SK-N-SH (cell line): ENCODE data around the gene FNDC4. TPM values are rescaled to one million over a fixed set of nuclear protein-coding genes. Genes with fewer than 3 reads are reported as not detected.
"Not testable (repeated sequence)": the region's sequence is repeated elsewhere in the genome, so short reads cannot be mapped to it uniquely, and the experiment has no call there.

Experiments used
- CTCF ChIA-PET: fragments of 300-600, 350-600 bp; formaldehyde crosslinking; extraction: SDS; loops from one replicate; lab custom pipeline; 2021; lab: Yijun Ruan, JAX
- POLR2A ChIA-PET: fragments of 350-600 bp; sonication (Branson Sonifier 250); formaldehyde crosslinking; extraction: SDS; loops from one replicate; lab custom pipeline; 2020; ENCODE audit warnings: antibody characterized with exemption, inconsistent platforms; lab: Yijun Ruan, JAX
- DNase-seq: peaks from one replicate; pipeline ENCODE4 v3.0.0; 2012
- H2AFZ ChIP-seq: fragments of 200-600 bp; sonication (generic); 2 replicates; pipeline ENCODE4 v1.8.1; 2016; ENCODE audit warnings: antibody characterized with exemption, mild to moderate bottlenecking, low read depth
- H3F3A ChIP-seq: fragments of 200-600 bp; sonication (generic); replicated peaks from 2 replicates; pipeline ENCODE3; 2016; ENCODE audit warnings: antibody characterized with exemption, mild to moderate bottlenecking; ENCODE audit not compliant: insufficient read depth
- H3K27ac ChIP-seq, 2 experiments: fragments of 200-500 bp in 1 of 2; fragments of 200-600 bp in 1 of 2; sonication (Bioruptor generic) in 1 of 2; sonication (generic), shearing (Covaris generic) in 1 of 2; 2 replicates each; pipeline versions ENCODE4 v1.5.1 to v1.6.1; 2014 to 2016; ENCODE audit warnings: low read depth in 2 of 2, inconsistent platforms in 1 of 2, low read length in 1 of 2, mild to moderate bottlenecking in 1 of 2, mixed read lengths in 1 of 2
- H3K27me3 ChIP-seq: fragments of 200-600 bp; sonication (generic), shearing (Covaris generic); 2 replicates; pipeline ENCODE4 v1.6.1; 2016; ENCODE audit warnings: mixed run types; ENCODE audit not compliant: insufficient read depth
- H3K36me3 ChIP-seq, 2 experiments: fragments of 200-500 bp in 1 of 2; fragments of 200-600 bp in 1 of 2; sonication (Bioruptor generic) in 1 of 2; sonication (generic) in 1 of 2; replicated peaks in 1 of 2; 2 replicates each; pipeline versions ENCODE3 to v1.5.1; 2014 to 2016; ENCODE audit warnings: low read length in 1 of 2, mild to moderate bottlenecking in 1 of 2; ENCODE audit not compliant: insufficient read depth in 2 of 2, control insufficient read depth in 1 of 2
- H3K4me1 ChIP-seq, 2 experiments: fragments of 200-500 bp in 1 of 2; fragments of 200-600 bp in 1 of 2; sonication (Bioruptor generic) in 1 of 2; sonication (generic), shearing (Covaris generic) in 1 of 2; 2 replicates each; pipeline versions ENCODE4 v1.5.1 to v1.6.1; 2014 to 2016; ENCODE audit warnings: low read depth in 1 of 2, low read length in 1 of 2, mixed run types in 1 of 2; ENCODE audit not compliant: insufficient read depth in 2 of 2, control insufficient read depth in 1 of 2
- H3K4me2 ChIP-seq: fragments of 200-600 bp; sonication (generic), shearing (Covaris generic); 2 replicates; pipeline ENCODE4 v1.6.1; 2017; ENCODE audit warnings: mixed run types
- H3K4me3 ChIP-seq, 2 experiments: fragments of 200-500 bp in 1 of 2; fragments of 200-600 bp in 1 of 2; sonication (Bioruptor generic) in 1 of 2; sonication (generic), shearing (Covaris generic) in 1 of 2; 2 replicates each; pipeline versions ENCODE4 v1.5.1 to v1.8.1; 2014 to 2016; ENCODE audit warnings: low read depth in 2 of 2, inconsistent platforms in 1 of 2, low read length in 1 of 2, mild to moderate bottlenecking in 1 of 2, mixed read lengths in 1 of 2, moderate library complexity in 1 of 2
- H3K79me2 ChIP-seq: fragments of 200-600 bp; sonication (generic); 2 replicates; pipeline ENCODE4 v1.8.1; 2017; ENCODE audit warnings: mild to moderate bottlenecking; ENCODE audit not compliant: insufficient read depth
- H3K9ac ChIP-seq: fragments of 200-600 bp; sonication (generic); 2 replicates; pipeline ENCODE4 v1.6.1; 2017; ENCODE audit warnings: mixed run types
- H3K9me2 ChIP-seq: fragments of 200-600 bp; sonication (generic); 2 replicates; pipeline ENCODE4 v1.6.1; 2017; ENCODE audit warnings: mixed run types
- H3K9me3 ChIP-seq: fragments of 200-600 bp; sonication (generic); 2 replicates; pipeline ENCODE4 v1.6.1; 2017; ENCODE audit warnings: mixed run types, mild to moderate bottlenecking, moderate library complexity
- H4K20me1 ChIP-seq: fragments of 200-600 bp; sonication (generic); 2 replicates; pipeline ENCODE4 v1.6.1; 2017; ENCODE audit warnings: mild to moderate bottlenecking, mixed run types; ENCODE audit not compliant: insufficient read depth
- ELF1 ChIP-seq: IDR thresholded peaks from 2 replicates; pipeline ENCODE4 v1.4.0; 2012
- FOSL2 ChIP-seq: IDR thresholded peaks from 2 replicates; pipeline ENCODE4 v1.4.0; 2012; ENCODE audit warnings: low read depth, mild to moderate bottlenecking, moderate library complexity, borderline replicate concordance
- FOXJ3 ChIP-seq: sonication (generic); formaldehyde crosslinking; IDR thresholded peaks from 2 replicates; pipeline ENCODE4 v1.5.1; 2020; ENCODE audit warnings: mild to moderate bottlenecking, missing genetic modification reagents
- JUND ChIP-seq: IDR thresholded peaks from 2 replicates; pipeline ENCODE4 v1.4.0; 2012
- MAX ChIP-seq: IDR thresholded peaks from 2 replicates; pipeline ENCODE4 v1.4.0; 2012; ENCODE audit warnings: low read depth
- RXRA ChIP-seq: IDR thresholded peaks from 2 replicates; pipeline ENCODE4 v1.4.0; 2012; ENCODE audit warnings: low read depth, mild to moderate bottlenecking, borderline replicate concordance
- SMC3 ChIP-seq: IDR thresholded peaks from 2 replicates; pipeline ENCODE4 v1.6.1; 2012; ENCODE audit warnings: low read depth, low read length, improper control_type of control experiment
- TEAD4 ChIP-seq: IDR thresholded peaks from 2 replicates; pipeline ENCODE4 v1.4.0; 2012; ENCODE audit warnings: mild to moderate bottlenecking, borderline replicate concordance; ENCODE audit not compliant: insufficient read depth
- USF1 ChIP-seq: IDR thresholded peaks from 2 replicates; pipeline ENCODE4 v1.4.0; 2012; ENCODE audit warnings: low read depth, borderline replicate concordance
- USF2 ChIP-seq: fragments of 150-350 bp; IDR thresholded peaks from 2 replicates; pipeline ENCODE4 v1.6.1; 2017; ENCODE audit warnings: antibody characterized with exemption, low read length, low read depth, borderline replicate concordance
- YY1 ChIP-seq: IDR thresholded peaks from 2 replicates; pipeline ENCODE4 v1.4.0; 2012; ENCODE audit warnings: low read depth, mild to moderate bottlenecking
- WGBS: methylation state at CpG from one replicate; pipeline ENCODE4 v1.1.6; 2017; ENCODE audit warnings: low lambda C conversion rate; 5-methylcytosine and 5-hydroxymethylcytosine counted together
- polyA plus RNA-seq, 3 experiments: library from polyadenylated mRNA; depleted of rRNA; stranded (reverse); fragments of >200 nt; gene quantifications; 2 replicates each; pipeline ENCODE4 v1.2.3, GENCODE V29; 2012

FNDC4 gene
- polyA plus RNA-seq, 1 of the 3 experiments (the other 2 are of a cell fraction), result 27.0 TPM

GRCh38 chr2:27538839-27539450 lies 43.9 kb upstream of the FNDC4 start:
- H3K27me3 ChIP-seq, H3K36me3 ChIP-seq, H3F3A ChIP-seq, H3K27ac ChIP-seq, H4K20me1 ChIP-seq, H3K4me3 ChIP-seq, POLR2A ChIA-PET, H3K79me2 ChIP-seq, H3K9me3 ChIP-seq, DNase-seq, H3K4me2 ChIP-seq, H3K9me2 ChIP-seq, H3K4me1 ChIP-seq, H3K9ac ChIP-seq, H2AFZ ChIP-seq: not testable (repeated sequence)
- CTCF ChIA-PET, result interaction anchor here (1.4 kb wide), 1 partner anchor 9 kb away, joined by 4 read pairs; no protein-coding TSS in a partner anchor
- WGBS, result 58% methylated on average over 5 of the region's 6 CpGs

- H3K36me3 ChIP-seq, result no peaks in the 10 kb centered on the region
- H3F3A ChIP-seq, result no peaks in the 10 kb centered on the region
- H3K79me2 ChIP-seq, result no peaks in the 10 kb centered on the region
- H3K9me3 ChIP-seq, result no peaks in the 10 kb centered on the region
- no peak overlapping the region for H3K27ac ChIP-seq
- no peaks in the 10 kb centered on the region for H3K4me1 ChIP-seq
- no peaks in the 10 kb centered on the region; the same call in 1 of the 2 replicates for H3K27me3 ChIP-seq
- H3K9me2 ChIP-seq, result no peaks in the 10 kb centered on the region
- H2AFZ ChIP-seq, result no peak overlapping the region
- ChIA-PET CTCF (interaction anchor here (0.7 to 1.0 kb wide), 2 partner anchors 10 to 1283 kb away, joined by 4 to 6 read pairs; no protein-coding TSS in a partner anchor), POLR2A (interaction anchor here (0.6 kb wide), 1 partner anchor 98 kb away, joined by 6 read pairs; no protein-coding TSS in a partner anchor)
- H3K4me3 ChIP-seq, result no peak overlapping the region
- WGBS, result 41% methylated on average over 4 of the region's 4 CpGs
- H3K4me2 ChIP-seq, result no peak overlapping the region
- no peak overlapping the region for H3K9ac ChIP-seq
- H4K20me1 ChIP-seq, result no peaks in the 10 kb centered on the region
- TF ChIP-seq FOSL2 (no peak), YY1 (no peak)
- no peak for DNase-seq
These were observed 42.3 kb upstream of the FNDC4 start for GRCh38 chr2:27537287-27537686.

GRCh38 chr2:27531983-27532382 lies 37.0 kb upstream of the FNDC4 start:
- Histone ChIP-seq H3K79me2 (no peaks in the 10 kb centered on the region), H2AFZ (no peak overlapping the region), H4K20me1 (no peaks in the 10 kb centered on the region), H3K9me3 (no peaks in the 10 kb centered on the region), H3K27ac (no peak overlapping the region), H3K9me2 (no peaks in the 10 kb centered on the region), H3F3A (no peaks in the 10 kb centered on the region), H3K9ac (no peak overlapping the region), H3K27me3 (no peaks in the 10 kb centered on the region), H3K4me1 (no peaks in the 10 kb centered on the region), H3K36me3 (no peaks in the 10 kb centered on the region), H3K4me3 (no peak overlapping the region), H3K4me2 (no peak overlapping the region)
- DNase-seq, result no peak
- TF ChIP-seq TEAD4 (no peak), USF2 (no peak), USF1 (no peak), SMC3 (no peak), RXRA (no peak), JUND (no peak), MAX (no peak), FOXJ3 (CRISPR knock-in tag) (no peak), ELF1 (no peak)
- ChIA-PET POLR2A (no interaction called here), CTCF (interaction anchor here (1.1 kb wide), 1 partner anchor 24 kb away, joined by 4 read pairs; no protein-coding TSS in a partner anchor)
- WGBS, result 92% methylated on average over 2 of the region's 2 CpGs
